NCI-H524 treated with DMSO at 0.1 percent for 48 hours (cell line): ENCODE data around the gene TMEM255B.

ENCODE experiments used
- DNase-seq: peaks from one replicate; lab custom pipeline; 2025; lab: John Stamatoyannopoulos, UW

Gene TMEM255B

DNA sequence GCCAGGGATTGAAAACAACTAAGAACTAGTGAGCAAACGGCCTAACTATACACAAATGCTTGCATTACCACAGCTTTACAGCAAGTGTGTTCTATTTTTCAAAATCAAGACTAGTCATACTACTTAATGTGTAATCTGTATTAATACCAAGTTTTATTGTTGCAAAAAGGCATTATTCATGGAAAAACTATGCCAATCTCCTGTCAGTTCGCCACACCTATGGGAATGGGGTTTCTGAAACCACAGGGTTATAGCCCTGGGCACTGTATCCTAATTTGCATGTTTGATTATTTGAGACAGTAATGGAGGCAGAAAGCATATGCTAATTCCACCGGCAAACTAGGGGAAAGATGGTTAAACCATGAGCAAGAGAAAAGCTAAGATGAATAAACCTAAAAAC lies 90.5 kb downstream of the TMEM255B start:
- no peak for DNase-seq

DNA sequence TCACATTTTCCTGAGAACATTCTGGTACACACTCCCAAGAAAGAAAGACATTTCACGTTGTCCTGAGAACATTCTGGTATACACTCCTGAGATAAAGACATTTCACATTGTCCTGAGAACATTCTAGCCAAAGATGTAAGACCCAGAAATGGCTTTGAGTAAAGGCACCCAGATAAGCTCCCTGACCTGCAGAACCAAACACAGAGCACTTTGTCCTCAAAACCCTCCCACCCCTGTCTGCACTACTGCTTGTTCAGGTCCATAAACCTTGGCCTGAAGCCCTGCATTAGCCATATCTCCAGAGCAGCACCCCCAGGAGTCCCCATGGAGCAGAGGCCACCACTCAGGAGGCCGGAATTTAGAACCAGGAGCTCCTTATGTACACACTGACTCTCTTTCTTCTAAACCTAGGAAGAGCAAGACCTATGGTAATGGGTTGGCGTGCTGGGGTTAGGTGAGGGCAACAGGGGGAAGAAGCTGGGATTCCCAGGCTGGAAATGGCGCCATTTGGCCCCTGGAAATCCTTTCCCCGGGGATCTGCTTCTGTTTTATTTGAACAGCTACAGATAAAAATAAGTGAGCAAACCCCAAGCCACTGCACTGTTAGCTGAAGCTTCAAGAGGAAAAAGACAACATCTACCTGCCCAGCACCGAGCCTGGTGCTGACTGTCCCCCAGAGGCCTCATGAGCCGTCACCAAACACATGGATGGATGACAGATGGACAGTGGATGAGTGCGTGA lies 91.1 kb downstream of the TMEM255B start:
- DNase-seq = no peak

DNA sequence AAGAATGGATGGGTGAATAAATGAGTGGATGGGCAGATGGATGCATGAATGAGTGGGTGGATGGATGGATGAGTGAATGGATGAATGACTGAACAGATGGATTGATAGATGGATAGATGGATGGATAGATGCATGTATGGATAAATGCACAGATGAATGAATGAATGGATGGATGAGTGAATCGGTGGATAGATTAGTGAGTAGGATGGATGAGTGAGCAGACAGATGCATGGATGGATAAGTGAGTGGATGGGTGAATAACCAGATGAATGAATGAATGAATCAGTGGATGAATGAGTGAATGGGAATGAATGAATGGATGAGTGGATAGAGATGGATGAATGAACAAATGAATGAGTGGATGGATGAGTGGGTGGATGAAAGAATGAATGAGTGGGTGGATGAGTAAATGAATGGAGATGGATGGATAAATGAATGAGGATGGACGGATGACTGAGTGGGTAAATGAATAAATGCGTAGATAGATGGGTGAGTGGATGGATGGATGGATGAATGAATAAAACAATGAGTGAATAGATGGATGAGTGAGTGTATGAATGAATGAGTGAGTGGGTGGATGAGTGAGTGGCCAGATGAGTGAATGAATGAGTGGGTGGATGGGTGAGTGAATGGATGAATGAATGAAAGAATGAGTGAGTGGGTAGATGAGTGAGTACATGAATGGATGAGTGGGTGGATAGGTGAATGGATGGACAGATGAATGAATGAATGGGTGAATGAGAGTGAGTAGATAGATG lies 91.9 kb downstream of the TMEM255B start:
- no peak for DNase-seq

GRCh38 chr13:113851480-113851803 lies 92.4 kb downstream of the TMEM255B start:
- DNase-seq = no peak

GRCh38 chr13:113851826-113852535 lies 93.0 kb downstream of the TMEM255B start:
- DNase-seq = no peak

DNA sequence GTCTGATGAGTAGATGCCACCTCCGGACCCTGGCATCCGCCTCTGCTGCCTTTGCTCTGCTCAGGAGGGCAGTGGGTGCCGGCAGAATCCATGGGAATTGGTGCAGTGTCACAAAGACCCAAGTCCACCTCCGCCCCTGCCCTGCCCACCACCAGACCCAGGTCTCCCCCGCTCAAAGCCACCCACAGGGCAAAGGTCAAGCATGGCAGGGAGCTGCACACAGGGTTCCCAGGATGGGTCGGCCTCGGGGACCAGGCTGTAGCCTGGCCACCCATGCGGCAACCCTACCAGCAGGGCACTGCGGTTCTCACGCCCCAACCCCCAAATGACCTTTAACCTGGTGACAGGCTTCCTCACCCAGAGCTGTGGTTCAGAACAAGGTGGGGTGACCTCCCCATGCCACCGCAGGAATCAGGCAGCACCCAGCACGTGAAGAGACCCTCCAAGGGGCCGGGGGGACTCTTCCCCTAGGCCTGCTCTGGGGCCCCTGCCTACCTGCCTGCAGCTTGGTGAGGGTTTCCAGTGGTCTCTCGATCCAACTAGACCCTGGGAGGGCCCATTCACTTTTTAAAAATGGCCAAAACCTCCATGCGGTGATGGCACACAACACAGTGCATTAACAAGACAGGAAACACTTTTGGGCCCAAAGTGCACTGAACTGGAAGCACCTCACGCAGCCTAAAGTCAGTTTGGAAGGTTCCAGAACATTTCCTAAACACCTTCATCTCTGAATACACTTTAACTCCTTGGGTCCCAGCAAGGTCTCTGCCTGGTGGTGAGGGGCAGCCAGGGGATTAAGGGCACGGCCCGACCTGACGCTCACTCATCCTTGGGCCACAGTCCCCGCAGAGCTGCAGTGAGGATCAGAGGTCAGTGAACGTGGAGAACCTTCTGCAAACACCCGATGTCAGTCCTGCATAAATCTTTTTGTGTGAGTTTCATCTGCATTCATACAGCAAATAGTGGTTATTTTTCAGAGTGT lies 93.8 kb downstream of the TMEM255B start:
- DNase-seq = no peak

DNA sequence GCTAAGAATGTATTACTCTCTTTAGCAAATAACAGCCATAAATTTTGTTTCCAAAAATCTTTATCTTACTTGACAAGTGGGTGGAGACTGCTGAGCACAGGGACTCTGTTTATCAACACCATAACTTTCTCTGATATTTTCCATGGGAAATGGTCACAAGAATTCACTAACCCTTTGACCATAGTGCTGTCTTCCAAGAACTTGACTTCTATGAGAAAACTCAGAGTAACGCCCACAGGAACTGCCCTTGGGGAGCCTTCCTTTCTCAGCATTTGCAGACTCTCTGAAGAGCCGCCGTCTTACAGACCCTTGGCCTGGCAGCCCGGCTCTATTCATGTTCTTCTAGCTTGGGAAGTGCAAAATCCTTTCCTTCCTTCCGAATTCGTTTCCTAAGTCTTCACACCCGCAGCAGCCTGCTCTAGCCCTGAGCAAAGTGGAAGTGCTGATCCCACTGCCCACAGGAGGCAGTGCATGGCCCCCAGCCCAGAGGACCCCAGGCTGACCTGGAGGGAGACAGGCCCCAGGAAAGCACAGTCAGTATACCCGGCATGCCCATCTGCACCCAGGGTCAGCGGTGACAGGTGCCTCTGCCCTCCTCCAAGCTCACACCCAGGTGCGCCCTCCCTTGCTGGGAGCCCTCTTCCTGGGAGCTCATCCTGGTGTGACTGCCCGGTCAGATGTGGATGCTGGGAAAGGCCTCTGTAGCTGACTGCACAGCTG lies 94.7 kb downstream of the TMEM255B start:
- no peak for DNase-seq

DNA sequence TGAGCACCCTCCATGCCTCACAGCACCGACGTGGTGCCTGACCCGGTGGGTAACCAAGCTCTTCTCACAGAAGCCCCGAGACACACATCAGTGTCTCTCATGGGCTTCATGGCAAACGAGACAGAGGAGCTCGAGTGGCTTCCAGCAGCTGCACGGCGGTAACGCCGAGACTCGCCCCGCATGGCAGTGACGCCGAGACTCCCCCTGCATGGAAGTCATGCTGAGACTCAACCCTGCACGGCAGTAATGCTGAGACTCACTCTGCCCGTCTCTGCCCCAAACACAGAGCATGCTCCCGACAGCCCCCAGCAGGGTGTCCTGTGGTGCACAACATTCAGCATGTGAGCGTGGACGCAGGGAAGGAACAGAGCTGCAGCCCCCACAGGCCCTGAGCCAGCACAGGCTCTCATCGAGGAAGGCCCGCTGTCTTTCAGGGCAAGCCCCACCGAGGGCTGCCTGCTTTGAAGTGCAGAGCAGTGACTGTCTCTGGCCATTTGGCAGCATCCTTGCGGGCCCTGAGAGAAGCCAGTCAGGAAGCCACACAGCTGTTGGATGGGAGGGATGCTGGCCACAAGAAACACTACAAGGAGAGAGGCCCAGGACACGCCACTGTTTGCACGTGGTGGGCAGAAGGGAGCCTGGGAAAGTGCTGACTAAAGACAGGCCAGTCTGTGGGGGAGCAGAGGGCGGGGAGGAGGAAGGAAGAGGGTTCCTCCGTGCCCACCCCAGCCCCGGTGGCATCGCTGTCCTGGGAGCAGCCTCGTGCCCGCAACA lies 95.4 kb downstream of the TMEM255B start:
- no peak for DNase-seq

DNA sequence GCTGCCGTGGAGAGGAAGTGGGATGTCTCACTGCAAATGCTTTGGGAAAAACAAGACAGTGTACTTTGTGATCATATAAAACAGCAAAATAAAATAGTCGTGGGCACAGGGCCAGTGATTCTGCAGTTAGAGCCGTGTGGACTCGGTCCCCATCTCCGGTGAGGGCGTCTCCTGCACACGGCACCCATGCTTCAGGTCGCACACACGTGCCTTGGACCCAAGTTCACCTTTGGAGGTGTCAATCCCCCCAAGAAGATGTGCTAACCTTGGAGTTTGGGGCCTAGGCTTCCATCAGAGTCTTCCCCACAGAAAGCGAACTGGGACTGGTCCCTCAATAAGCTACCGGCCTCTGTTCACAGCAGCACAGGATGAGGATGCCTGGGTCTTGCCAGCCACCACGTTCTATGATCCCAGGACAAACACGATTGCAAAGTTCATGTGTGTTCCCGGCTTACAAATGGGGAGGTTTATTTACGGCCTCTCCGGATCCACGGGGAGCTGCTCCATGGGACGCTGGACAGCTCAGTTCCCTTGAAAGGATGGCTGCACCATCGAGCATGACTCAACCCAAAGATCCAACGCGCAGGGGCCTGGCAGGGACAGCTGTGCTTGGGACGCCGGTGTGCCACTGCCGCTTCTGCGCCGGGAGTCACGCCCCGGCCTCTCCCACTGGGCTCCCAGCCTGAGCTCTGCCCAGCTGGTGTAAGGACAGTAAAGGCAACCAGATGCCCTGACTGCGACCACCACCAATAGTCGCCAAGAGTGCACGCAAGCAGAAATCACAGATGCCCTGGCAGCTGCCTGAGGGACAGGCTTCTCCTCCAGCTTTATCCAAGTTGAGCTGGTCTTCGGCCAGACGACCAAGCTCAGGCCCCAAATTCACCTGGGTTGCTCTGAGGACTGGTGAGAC lies 96.2 kb downstream of the TMEM255B start:
- DNase-seq = no peak

DNA sequence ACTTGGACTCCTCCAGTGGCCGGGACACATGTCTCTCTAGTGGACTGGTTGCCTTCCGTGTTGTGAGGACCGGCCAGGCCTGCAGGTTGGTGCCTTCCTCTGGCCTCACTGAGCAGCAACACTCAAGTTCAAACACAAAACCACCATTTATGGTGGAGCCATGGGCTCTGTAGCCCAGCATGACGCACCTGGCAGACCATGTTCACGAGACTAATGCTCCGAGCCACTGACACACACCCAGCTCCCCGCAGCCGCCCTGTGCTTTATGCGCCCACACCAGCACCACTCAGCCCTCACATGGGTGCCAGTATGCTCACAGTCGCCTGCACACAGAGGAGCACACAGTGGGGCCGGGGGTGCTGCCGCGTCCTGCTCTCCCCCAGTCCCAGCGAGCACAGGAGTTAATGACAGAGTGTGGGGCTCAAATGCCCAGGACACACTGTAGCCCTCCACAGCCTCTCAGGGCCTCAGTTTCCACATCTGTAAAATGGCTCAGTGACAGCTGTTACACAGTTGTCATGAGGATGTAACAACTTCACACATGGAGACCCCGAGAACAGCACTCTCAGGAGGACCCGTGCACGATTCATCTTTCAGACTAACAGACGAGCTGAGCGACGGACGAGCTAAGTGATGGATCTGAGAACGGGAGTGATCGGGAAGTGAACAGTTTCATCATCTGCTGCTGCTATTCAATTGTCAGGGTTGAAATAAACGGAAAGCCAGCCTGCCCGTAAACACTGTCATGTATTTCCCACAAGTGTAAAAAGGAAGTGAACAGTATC lies 97.1 kb downstream of the TMEM255B start:
- DNase-seq = no peak

DNA sequence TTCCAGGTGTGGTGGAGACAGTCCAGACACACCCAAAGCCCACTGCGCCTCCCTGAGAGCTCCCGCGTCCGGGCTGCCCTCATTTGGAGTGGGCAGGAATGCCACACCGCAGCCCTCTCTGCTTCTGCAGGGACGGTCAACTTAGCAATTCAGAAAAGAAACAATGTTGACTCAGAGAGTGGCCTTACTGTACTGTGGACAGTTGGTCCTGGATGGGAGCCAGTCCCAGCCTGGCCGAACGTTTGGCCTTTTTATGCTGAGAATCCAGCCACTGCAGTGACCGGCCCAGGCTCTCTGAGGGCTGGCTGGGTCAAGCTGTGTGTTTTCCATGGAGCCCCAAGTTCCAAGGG lies 97.7 kb downstream of the TMEM255B start:
- no peak for DNase-seq

GRCh38 chr13:113857531-113858195 lies 98.6 kb downstream of the TMEM255B start:
- no peak for DNase-seq

- DNase-seq = no peak
These were observed 100.5 kb downstream of the TMEM255B start for GRCh38 chr13:113859311-113860050.

- DNase-seq = no peak
These were observed 101.1 kb downstream of the TMEM255B start for GRCh38 chr13:113860051-113860664.

DNA sequence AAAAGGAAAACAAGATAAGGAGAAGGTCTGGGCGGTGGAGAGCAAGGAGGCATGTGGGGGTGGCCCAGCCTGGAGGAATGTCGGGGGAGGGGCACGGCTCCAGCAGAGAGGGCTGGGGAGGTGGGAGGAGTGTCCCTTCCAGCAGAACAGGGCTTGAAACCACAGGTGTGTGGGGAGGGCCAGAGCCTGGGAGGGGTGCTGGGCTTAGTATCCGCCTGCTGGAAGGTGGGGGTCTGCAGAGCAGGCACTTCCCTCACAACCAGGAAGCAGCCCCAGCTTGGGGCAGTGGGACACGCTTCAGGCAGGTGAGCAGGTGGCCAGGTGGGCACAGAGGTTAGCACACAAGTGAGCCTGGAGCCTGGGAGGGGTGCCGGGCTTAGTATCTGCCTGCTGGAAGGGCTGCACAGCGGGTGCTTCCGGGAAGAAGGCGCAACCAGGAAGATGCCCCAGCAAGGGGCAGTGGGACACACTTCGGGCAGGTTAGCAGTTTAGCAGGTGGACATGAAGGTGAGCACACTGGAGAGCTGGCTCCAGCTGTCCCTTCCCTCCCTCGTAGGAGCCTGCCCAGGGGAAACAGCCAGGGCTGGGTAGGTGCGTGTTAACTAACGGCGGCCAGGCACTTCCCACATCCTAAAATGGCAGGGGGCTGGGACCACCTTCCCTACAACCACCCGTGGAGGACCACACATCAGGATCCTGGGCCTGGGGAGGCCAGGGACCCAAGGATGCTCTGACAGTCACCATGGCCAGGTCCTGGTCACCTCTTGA lies 101.8 kb downstream of the TMEM255B start:
- no peak for DNase-seq

- DNase-seq = no peak
These were observed 102.5 kb downstream of the TMEM255B start for GRCh38 chr13:113861433-113862030.
